ENCODE data around the gene CPLX3.

CPLX3 gene, protein sequence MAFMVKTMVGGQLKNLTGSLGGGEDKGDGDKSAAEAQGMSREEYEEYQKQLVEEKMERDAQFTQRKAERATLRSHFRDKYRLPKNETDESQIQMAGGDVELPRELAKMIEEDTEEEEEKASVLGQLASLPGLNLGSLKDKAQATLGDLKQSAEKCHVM

DNA sequence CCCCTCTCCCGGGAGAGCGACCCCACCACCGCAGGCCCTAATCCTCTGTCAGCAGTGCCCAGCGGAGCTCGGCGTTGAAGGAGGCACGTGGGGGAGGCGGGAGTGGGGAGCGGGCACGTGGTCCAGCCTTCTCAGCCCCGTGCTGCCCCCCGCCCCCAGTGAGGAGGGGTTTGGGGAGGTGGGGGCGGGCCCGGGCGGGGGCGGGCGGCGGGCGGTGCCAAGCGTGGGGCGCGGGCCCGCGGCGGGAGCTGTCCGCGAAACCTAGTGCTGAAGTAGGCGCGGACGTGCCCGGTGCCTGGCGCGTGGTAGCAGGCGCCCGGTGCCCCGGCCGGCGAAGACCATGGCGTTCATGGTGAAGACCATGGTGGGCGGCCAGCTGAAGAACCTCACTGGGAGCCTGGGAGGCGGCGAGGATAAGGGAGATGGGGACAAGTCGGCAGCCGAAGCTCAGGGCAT, at the start of gene CPLX3:
Gene CPLX3 (plus strand): TSS at position 264 of the 456 bp plus-strand sequence. CDS start 77 bp downstream, at position 341.
- no peaks in the 10 kb centered on the region for H4K20me1 ChIP-seq (ENCODE audit: insufficient read depth, low read length)
- no peak within 1 kb of the TSS for H3K27ac ChIP-seq (ENCODE audit: low read depth, low read length, poor library complexity, severe bottlenecking)
- TF ChIP-seq, protein P1, sequence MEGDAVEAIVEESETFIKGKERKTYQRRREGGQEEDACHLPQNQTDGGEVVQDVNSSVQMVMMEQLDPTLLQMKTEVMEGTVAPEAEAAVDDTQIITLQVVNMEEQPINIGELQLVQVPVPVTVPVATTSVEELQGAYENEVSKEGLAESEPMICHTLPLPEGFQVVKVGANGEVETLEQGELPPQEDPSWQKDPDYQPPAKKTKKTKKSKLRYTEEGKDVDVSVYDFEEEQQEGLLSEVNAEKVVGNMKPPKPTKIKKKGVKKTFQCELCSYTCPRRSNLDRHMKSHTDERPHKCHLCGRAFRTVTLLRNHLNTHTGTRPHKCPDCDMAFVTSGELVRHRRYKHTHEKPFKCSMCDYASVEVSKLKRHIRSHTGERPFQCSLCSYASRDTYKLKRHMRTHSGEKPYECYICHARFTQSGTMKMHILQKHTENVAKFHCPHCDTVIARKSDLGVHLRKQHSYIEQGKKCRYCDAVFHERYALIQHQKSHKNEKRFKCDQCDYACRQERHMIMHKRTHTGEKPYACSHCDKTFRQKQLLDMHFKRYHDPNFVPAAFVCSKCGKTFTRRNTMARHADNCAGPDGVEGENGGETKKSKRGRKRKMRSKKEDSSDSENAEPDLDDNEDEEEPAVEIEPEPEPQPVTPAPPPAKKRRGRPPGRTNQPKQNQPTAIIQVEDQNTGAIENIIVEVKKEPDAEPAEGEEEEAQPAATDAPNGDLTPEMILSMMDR (IDR thresholded peaks at IDR 0.05; ENCODE audit: low read length): no peak
- TF ChIP-seq EZH2 (IDR thresholded peaks at IDR 0.05; ENCODE audit: borderline replicate concordance, low read length): no peak
- H3K4me2 ChIP-seq (ENCODE audit: low read length): no peak within 1 kb of the TSS
- no peak within 1 kb of the TSS for H3K9ac ChIP-seq (ENCODE audit: low read length)
- no peak within 1 kb of the TSS for H3K4me3 ChIP-seq (ENCODE audit: low read depth, low read length, poor library complexity, severe bottlenecking)
- peaks cover 5% of the 10 kb centered on the region for H3K4me1 ChIP-seq (ENCODE audit: insufficient read depth, low read length, severe bottlenecking)
- H3K27me3 ChIP-seq (ENCODE audit: insufficient read depth, low read length): no peaks in the 10 kb centered on the region
- no peaks in the 10 kb centered on the region for H3K36me3 ChIP-seq (ENCODE audit: insufficient read depth, low read length)
- H2AFZ ChIP-seq (ENCODE audit: low read length): no peak within 1 kb of the TSS
- no peaks in the 10 kb centered on the region for H3K9me3 ChIP-seq (ENCODE audit: low read length)
- H3K79me2 ChIP-seq (ENCODE audit: insufficient read depth, low read length): no peaks in the 10 kb centered on the region
- H3K9me2 ChIP-seq (ENCODE audit: low read depth, low read length): no peaks in the 10 kb centered on the region
- H3F3A ChIP-seq (ENCODE audit: insufficient read depth, low read length): no peaks in the 10 kb centered on the region

DNA sequence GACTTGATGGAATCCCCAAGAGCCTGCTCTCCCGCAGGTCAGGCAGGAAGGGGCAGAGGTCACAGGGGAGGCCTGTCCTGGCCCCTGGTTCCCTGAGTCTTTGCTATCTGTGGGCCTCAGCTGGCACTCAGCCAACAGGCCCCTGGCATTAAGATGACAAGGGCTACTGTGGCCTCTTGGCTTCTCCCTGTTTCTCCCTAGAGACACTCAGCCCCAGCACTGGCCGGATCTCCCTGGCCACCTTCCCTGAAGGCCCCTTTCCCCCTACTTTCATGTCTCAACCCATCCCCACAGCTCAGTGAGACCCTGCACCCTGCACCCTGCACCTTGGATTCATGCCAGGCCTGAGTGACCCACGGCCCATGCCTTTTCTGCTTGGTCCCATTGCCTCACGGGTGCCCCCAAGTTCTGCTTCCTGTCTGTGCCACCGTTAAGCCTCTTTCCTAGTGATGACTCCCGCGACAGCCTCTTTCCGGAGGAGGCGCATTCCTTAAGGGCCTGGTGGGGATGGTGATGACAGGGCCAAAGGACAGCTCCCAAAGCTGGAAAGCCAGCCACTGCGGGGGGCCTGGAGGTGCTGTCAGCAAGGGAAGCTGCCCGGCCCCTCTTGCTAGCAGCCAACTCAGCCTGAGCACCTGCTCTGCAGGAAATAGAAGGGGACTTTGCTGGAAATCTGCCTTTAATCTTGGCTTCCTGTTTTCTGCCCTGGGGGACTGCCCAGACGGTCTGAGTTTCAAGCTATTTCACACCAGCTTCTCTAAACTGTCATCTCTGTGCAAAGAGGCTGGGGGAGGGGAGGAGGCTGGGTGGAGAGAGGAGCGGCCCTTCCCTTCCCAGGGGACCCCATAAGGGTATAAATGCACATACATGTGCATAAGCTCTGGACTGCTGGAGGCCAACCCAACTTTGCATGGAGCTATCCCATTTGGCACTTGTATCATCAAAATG, 49.3 kb upstream of the CPLX3 start:
- Histone ChIP-seq H2AFZ (ENCODE audit: low read length) (no peak overlapping the region), H3K79me2 (ENCODE audit: insufficient read depth, low read length) (no peaks in the 10 kb centered on the region), H3K36me3 (ENCODE audit: insufficient read depth, low read length) (no peaks in the 10 kb centered on the region), H3K27me3 (ENCODE audit: insufficient read depth, low read length) (no peaks in the 10 kb centered on the region), H3K9me2 (ENCODE audit: low read depth, low read length) (no peaks in the 10 kb centered on the region), H4K20me1 (ENCODE audit: insufficient read depth, low read length) (no peaks in the 10 kb centered on the region), H3K4me1 (ENCODE audit: insufficient read depth, low read length, severe bottlenecking) (peaks cover 92% of the 10 kb centered on the region), H3K27ac (ENCODE audit: low read depth, low read length, poor library complexity, severe bottlenecking) (peak overlapping the region; percentile 100), H3K4me3 (ENCODE audit: low read depth, low read length, poor library complexity, severe bottlenecking) (peak overlapping the region; percentile 37), H3F3A (ENCODE audit: insufficient read depth, low read length) (peaks cover 18% of the 10 kb centered on the region), H3K9me3 (ENCODE audit: low read length) (no peaks in the 10 kb centered on the region), H3K9ac (ENCODE audit: low read length) (peak overlapping the region; percentile 68), H3K4me2 (ENCODE audit: low read length) (peak overlapping the region; percentile 52)
- TF ChIP-seq EZH2 (IDR thresholded peaks at IDR 0.05; ENCODE audit: borderline replicate concordance, low read length): no peak
- TF ChIP-seq, protein P1 (IDR thresholded peaks at IDR 0.05; ENCODE audit: low read length): no peak

DNA sequence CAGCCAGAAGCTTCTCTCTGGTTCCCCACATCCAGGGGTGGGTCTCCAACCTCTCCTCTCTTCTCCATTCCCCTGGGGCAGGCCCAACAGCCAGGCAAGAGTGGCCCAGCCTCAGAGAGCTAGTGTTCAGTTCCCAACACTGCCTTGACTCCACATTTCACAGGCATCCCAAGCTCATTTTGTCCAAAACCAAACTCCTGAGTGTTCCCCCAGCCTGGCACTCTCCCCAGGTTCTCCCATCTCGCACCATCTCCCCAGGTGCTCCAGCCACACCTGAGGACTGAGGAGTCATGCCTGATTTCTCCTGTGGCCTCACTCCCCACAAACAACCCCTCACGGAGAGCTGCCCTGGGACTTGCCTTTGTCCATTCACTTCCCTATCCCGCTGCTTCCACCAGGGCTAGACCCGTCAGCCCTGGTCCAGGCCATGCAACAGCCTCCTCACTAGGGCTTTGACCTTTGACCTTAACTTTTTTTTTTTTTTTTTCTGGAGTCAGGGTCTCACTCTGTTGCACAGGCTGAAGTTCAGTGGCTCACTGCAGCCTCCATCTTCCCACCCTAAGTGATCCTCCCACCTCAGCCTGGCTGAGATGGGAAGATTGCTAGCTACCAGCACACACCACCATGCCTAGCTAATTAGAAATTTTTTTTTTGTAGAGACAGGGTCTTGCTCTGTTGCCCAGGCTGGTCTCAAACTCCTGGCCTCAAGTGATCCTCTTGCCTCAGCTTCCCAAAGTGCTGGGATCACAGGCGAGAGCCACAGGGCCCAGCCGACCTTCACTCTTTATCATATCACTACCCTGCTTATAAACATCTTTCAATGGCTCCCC, 48.4 kb upstream of the CPLX3 start:
- Histone ChIP-seq H3K4me2 (ENCODE audit: low read length) (peak overlapping the region; percentile 52), H3K27me3 (ENCODE audit: insufficient read depth, low read length) (no peaks in the 10 kb centered on the region), H3F3A (ENCODE audit: insufficient read depth, low read length) (peaks cover 18% of the 10 kb centered on the region), H3K79me2 (ENCODE audit: insufficient read depth, low read length) (peaks cover 6% of the 10 kb centered on the region), H3K9me2 (ENCODE audit: low read depth, low read length) (no peaks in the 10 kb centered on the region), H3K9me3 (ENCODE audit: low read length) (no peaks in the 10 kb centered on the region), H4K20me1 (ENCODE audit: insufficient read depth, low read length) (no peaks in the 10 kb centered on the region), H3K9ac (ENCODE audit: low read length) (peak overlapping the region; percentile 68), H2AFZ (ENCODE audit: low read length) (no peak overlapping the region), H3K4me3 (ENCODE audit: low read depth, low read length, poor library complexity, severe bottlenecking) (peak overlapping the region; percentile 22), H3K36me3 (ENCODE audit: insufficient read depth, low read length) (peaks cover 6% of the 10 kb centered on the region; the same call in 1 of the 2 replicates), H3K4me1 (ENCODE audit: insufficient read depth, low read length, severe bottlenecking) (peaks cover 87% of the 10 kb centered on the region), H3K27ac (ENCODE audit: low read depth, low read length, poor library complexity, severe bottlenecking) (peak overlapping the region; percentile 100)
- TF ChIP-seq EZH2 (IDR thresholded peaks at IDR 0.05; ENCODE audit: borderline replicate concordance, low read length): no peak
- TF ChIP-seq, protein P1 (IDR thresholded peaks at IDR 0.05; ENCODE audit: low read length): no peak

Data from OCI-LY1 (cell line).